Measurements from ENCODE around the gene TMPRSS15. TPM values are rescaled to one million over a fixed set of nuclear protein-coding genes. Genes with fewer than 3 reads are reported as not detected.

Gene TMPRSS15
- total RNA-seq, 1 experiment from 2014 or later: not detected

DNA sequence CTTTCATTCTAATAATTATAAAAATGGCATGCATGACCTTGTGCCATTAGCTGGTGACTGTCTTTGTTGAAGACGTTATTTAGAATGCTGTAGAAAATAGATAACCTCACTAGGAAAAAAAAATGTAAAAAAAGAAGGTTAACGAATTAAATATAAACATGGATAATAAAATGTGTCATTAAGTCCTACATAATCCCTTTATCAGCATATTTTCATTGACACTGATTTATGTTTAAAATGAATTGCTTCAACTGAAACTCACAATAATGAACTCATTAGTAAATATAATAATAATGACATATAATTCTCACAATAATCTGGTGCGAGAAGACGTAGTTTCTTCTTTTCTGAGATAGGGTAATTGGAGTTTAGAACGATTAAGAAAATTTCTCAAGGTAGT is 4.7 kb downstream of the TMPRSS15 start:
- Histone ChIP-seq H3K4me3 (replicated peaks in 1 of 2; ENCODE audit: low read depth in 1 of 2, low read length in 2 of 2) (no peak overlapping the region), H3K9ac (ENCODE audit: low read length) (no peak overlapping the region), H2AFZ (ENCODE audit: low read depth, low read length, poor library complexity, severe bottlenecking) (no peak overlapping the region), H3K9me2 (ENCODE audit: insufficient read depth) (no peaks in the 10 kb centered on the region), H3K79me2 (ENCODE audit: insufficient read depth, low read length) (no peaks in the 10 kb centered on the region), H3K36me3 (ENCODE audit: control insufficient read depth in 1 of 2, insufficient read depth in 2 of 2, low read length in 2 of 2) (no peaks in the 10 kb centered on the region), H3K9me3 (ENCODE audit: control insufficient read depth in 1 of 2, insufficient read depth in 1 of 2, low read depth in 1 of 2, low read length in 2 of 2) (peaks cover 7 to 15% of the 10 kb centered on the region in 2 experiments; a peak in 2 of 4 replicates), H3K4me2 (ENCODE audit: low read length) (no peak overlapping the region), H3K27ac (ENCODE audit: low read depth, low read length) (no peak overlapping the region), H3K4me1 (ENCODE audit: control insufficient read depth in 1 of 2, insufficient read depth in 2 of 2, low read length in 2 of 2) (no peaks in the 10 kb centered on the region), H3K27me3 (ENCODE audit: insufficient read depth, low read length) (no peaks in the 10 kb centered on the region), H4K20me1 (ENCODE audit: insufficient read depth) (no peaks in the 10 kb centered on the region)
- no peak for TF ChIP-seq POLR2AphosphoS5 (IDR thresholded peaks at IDR 0.05; ENCODE audit: low read depth, low read length)
- TF ChIP-seq SP1 (IDR thresholded peaks at IDR 0.05; ENCODE audit: low read depth): no peak
- TF ChIP-seq CBX3 (IDR thresholded peaks at IDR 0.05; ENCODE audit: low read depth): no peak
- TF ChIP-seq FOSL1 (IDR thresholded peaks at IDR 0.05; ENCODE audit: low read depth): no peak
- TF ChIP-seq CTCF (IDR thresholded peaks at IDR 0.05 in 2 of 3, conservative IDR thresholded peaks at IDR 0.05 in 1 of 3; ENCODE audit: borderline replicate concordance in 1 of 3, insufficient read depth in 1 of 3, low read depth in 2 of 3, low read length in 2 of 3): no peak
- TF ChIP-seq, protein P1, sequence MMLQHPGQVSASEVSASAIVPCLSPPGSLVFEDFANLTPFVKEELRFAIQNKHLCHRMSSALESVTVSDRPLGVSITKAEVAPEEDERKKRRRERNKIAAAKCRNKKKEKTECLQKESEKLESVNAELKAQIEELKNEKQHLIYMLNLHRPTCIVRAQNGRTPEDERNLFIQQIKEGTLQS (IDR thresholded peaks at IDR 0.05): no peak
- TF ChIP-seq JUND (IDR thresholded peaks at IDR 0.05): no peak
- TF ChIP-seq ZFX (IDR thresholded peaks at IDR 0.05): no peak
- no peak for TF ChIP-seq SRF (IDR thresholded peaks at IDR 0.05; ENCODE audit: low read depth)
- no peak for TF ChIP-seq EGR1 (IDR thresholded peaks at IDR 0.05; ENCODE audit: low read depth)
- TF ChIP-seq, protein P2, sequence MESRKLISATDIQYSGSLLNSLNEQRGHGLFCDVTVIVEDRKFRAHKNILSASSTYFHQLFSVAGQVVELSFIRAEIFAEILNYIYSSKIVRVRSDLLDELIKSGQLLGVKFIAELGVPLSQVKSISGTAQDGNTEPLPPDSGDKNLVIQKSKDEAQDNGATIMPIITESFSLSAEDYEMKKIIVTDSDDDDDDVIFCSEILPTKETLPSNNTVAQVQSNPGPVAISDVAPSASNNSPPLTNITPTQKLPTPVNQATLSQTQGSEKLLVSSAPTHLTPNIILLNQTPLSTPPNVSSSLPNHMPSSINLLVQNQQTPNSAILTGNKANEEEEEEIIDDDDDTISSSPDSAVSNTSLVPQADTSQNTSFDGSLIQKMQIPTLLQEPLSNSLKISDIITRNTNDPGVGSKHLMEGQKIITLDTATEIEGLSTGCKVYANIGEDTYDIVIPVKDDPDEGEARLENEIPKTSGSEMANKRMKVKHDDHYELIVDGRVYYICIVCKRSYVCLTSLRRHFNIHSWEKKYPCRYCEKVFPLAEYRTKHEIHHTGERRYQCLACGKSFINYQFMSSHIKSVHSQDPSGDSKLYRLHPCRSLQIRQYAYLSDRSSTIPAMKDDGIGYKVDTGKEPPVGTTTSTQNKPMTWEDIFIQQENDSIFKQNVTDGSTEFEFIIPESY (IDR thresholded peaks at IDR 0.05; ENCODE audit: extremely low read depth, insufficient replicate concordance, low read length): no peak
- TF ChIP-seq POLR2A (IDR thresholded peaks at IDR 0.05; ENCODE audit: borderline replicate concordance, extremely low read depth, insufficient read depth, insufficient read length): no peak
- no peak for TF ChIP-seq ZNF274 (IDR thresholded peaks at IDR 0.05; ENCODE audit: low read depth, low read length)
- TF ChIP-seq EZH2phosphoT487 (IDR thresholded peaks at IDR 0.05; ENCODE audit: borderline replicate concordance): no peak
- TF ChIP-seq CEBPB (IDR thresholded peaks at IDR 0.05; ENCODE audit: low read depth): no peak
- TF ChIP-seq YY1 (IDR thresholded peaks at IDR 0.05; ENCODE audit: extremely low read depth, insufficient replicate concordance, low read depth, low read length): no peak
- TF ChIP-seq TCF7L2 (IDR thresholded peaks at IDR 0.05; ENCODE audit: borderline replicate concordance, extremely low read depth, insufficient read depth, insufficient read length): no peak
- no peak for TF ChIP-seq REST (IDR thresholded peaks at IDR 0.05; ENCODE audit: low read depth)
- TF ChIP-seq, protein P3, sequence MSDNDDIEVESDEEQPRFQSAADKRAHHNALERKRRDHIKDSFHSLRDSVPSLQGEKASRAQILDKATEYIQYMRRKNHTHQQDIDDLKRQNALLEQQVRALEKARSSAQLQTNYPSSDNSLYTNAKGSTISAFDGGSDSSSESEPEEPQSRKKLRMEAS (IDR thresholded peaks at IDR 0.05): no peak
- TF ChIP-seq EZH2 (IDR thresholded peaks at IDR 0.05): no peak
- ChIA-PET RAD21 (ENCODE audit: low non-redundant PET in 1 of 2, low total read pairs in 2 of 2, uncharacterized antibody in 2 of 2, unreplicated experiment in 2 of 2) (no interaction called here), CTCF (no interaction called here), POLR2A (no interaction called here)
- intact Hi-C loops (cut with micrococcal nuclease): no loop called here
- no peak for ATAC-seq
- BruUV-seq (replicated peaks): no TSS peak
- DNase-seq (ENCODE audit: low read depth, low spot score): no peak

Measured in HCT116 (cell line).